Measurements from ENCODE around the gene TRIM51. TPM values are rescaled to one million over a fixed set of nuclear protein-coding genes. Genes with fewer than 3 reads are reported as not detected.

TRIM51 gene
- total RNA-seq, 4 donors from 2014 or later, result not detected

DNA sequence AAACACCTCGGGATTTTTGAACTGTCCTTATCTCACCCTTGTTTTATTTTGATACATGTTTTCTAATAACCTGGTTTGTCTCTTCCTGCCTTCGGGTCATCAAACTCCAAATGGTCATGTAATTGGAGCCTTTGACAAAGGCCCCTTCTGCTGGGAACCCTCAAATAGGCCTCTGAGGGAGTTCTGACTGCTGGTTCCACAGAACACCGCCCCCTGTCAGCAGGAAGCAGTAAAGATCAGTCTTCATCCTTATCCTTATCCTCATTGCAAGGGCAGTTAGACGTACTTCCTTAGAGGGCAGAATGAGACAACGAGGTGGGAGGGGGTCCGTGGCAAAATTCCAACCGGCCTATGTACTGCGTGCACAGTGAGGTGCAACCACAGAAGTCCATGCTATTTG, 12.1 kb downstream of the TRIM51 start:
- Histone ChIP-seq H3K27me3 (no peaks in the 10 kb centered on the region), H3K36me3 (no peaks in the 10 kb centered on the region), H3K9me3 (no peaks in the 10 kb centered on the region), H3K4me1 (no peaks in the 10 kb centered on the region), H3K27ac (no peak overlapping the region), H3K4me3 (no peak overlapping the region)
- no peak for DNase-seq
- TF ChIP-seq, protein P1, sequence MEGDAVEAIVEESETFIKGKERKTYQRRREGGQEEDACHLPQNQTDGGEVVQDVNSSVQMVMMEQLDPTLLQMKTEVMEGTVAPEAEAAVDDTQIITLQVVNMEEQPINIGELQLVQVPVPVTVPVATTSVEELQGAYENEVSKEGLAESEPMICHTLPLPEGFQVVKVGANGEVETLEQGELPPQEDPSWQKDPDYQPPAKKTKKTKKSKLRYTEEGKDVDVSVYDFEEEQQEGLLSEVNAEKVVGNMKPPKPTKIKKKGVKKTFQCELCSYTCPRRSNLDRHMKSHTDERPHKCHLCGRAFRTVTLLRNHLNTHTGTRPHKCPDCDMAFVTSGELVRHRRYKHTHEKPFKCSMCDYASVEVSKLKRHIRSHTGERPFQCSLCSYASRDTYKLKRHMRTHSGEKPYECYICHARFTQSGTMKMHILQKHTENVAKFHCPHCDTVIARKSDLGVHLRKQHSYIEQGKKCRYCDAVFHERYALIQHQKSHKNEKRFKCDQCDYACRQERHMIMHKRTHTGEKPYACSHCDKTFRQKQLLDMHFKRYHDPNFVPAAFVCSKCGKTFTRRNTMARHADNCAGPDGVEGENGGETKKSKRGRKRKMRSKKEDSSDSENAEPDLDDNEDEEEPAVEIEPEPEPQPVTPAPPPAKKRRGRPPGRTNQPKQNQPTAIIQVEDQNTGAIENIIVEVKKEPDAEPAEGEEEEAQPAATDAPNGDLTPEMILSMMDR (IDR thresholded peaks at IDR 0.05), result no peak
- TF ChIP-seq POLR2A (IDR thresholded peaks at IDR 0.05), result no peak

DNA sequence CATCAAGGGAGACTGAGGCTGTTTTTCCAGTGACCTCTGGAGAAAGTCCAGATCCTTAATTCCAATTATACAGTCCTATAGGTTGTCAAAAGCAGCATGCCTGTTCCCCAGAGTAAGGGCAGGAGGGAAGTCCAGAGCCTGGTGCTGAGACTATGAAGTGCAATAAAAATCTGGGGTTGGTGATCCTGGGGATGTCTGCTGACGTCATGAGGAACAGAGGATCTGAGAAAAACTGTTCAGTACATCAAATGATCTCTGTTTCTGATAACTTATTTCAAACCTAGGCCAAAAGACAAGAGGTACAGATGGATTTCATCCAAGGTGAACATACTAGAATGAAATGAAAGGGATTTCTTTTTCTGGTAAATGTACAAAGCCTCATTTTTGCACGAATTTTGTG, 19.2 kb downstream of the TRIM51 start:
- Histone ChIP-seq H3K9me3 (no peaks in the 10 kb centered on the region), H3K27me3 (no peaks in the 10 kb centered on the region), H3K4me3 (no peak overlapping the region), H3K36me3 (no peaks in the 10 kb centered on the region), H3K4me1 (no peaks in the 10 kb centered on the region), H3K27ac (no peak overlapping the region)
- TF ChIP-seq, protein P1 (IDR thresholded peaks at IDR 0.05), result no peak
- TF ChIP-seq POLR2A (IDR thresholded peaks at IDR 0.05), result no peak
- DNase-seq, result no peak

- TF ChIP-seq, protein P1 (IDR thresholded peaks at IDR 0.05), result no peak
- no peak for TF ChIP-seq POLR2A (IDR thresholded peaks at IDR 0.05)
- DNase-seq, result no peak
- no peak within 1 kb of the TSS for H3K4me3 ChIP-seq
These were observed 31.4 kb downstream of the TRIM51 start, which contains the start of gene OR5W2 for GRCh38 chr11:55914482-55914881. Gene OR5W2 (minus strand): TSS chr11:55914582. CDS start chr11:55914582, 0 bp downstream.

DNA sequence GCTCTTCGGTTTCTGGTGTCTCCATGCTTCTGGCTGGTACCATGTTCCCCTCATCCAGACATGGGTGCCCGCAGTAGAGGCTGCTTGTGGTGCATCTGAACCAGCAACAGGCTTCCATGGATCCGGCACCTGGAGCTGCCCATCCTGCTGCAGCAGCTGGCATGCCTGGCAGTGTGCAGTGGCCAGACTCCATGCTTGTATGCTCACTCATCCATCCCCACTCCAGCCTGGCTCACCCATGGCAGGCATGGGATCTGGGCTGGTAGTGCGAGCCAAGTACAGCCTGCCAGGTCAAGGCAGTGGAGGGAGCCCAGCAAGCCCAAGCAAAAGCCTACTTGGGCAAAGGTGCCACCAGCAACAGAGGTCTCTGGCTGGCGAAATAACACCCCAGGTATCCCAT, 37.4 kb downstream of the TRIM51 start:
- H3K27me3 ChIP-seq, result no peaks in the 10 kb centered on the region
- no peak overlapping the region for H3K4me3 ChIP-seq
- no peaks in the 10 kb centered on the region for H3K4me1 ChIP-seq
- no peaks in the 10 kb centered on the region for H3K9me3 ChIP-seq
- no peak for DNase-seq
- no peak overlapping the region for H3K27ac ChIP-seq
- H3K36me3 ChIP-seq, result no peaks in the 10 kb centered on the region
- TF ChIP-seq, protein P1 (IDR thresholded peaks at IDR 0.05), result no peak
- no peak for TF ChIP-seq POLR2A (IDR thresholded peaks at IDR 0.05)

More at GRCh38 chr11:55914482-55914881, 31.4 kb downstream of the TRIM51 start, which contains the start of gene OR5W2:
- no peaks in the 10 kb centered on the region for H3K9me3 ChIP-seq
- H3K27ac ChIP-seq, result no peak within 1 kb of the TSS
- no peaks in the 10 kb centered on the region for H3K4me1 ChIP-seq
- H3K27me3 ChIP-seq, result no peaks in the 10 kb centered on the region
- no peaks in the 10 kb centered on the region for H3K36me3 ChIP-seq

- H3K9me3 ChIP-seq, result no peaks in the 10 kb centered on the region
- no peak within 1 kb of the TSS for H3K27ac ChIP-seq
- H3K36me3 ChIP-seq, result no peaks in the 10 kb centered on the region
- H3K27me3 ChIP-seq, result no peaks in the 10 kb centered on the region
- TF ChIP-seq, protein P1 (IDR thresholded peaks at IDR 0.05), result no peak
- no peak for TF ChIP-seq POLR2A (IDR thresholded peaks at IDR 0.05)
- H3K4me1 ChIP-seq, result no peaks in the 10 kb centered on the region
- no peak within 1 kb of the TSS for H3K4me3 ChIP-seq
- no peak for DNase-seq
These were observed 53.2 kb downstream of the TRIM51 start, which contains the start of gene OR5I1 for GRCh38 chr11:55936300-55936699. Gene OR5I1 (minus strand): TSS chr11:55936400. CDS start chr11:55936400, 0 bp downstream.

Small RNAs within 50 kb of the gene (small RNA-seq; reads per million reads assigned to genes)
- 0 reads per million in 2 donors for gene AC036111.3

Other genes starting within 250 kb of the TRIM51 start
- gene OR4P4, start 248.2 kb upstream of the TRIM51 start, total RNA-seq, result not detected
- gene OR4S2, start 235.0 kb upstream of the TRIM51 start, total RNA-seq, result not detected
- gene OR4C6, start 221.1 kb upstream of the TRIM51 start, total RNA-seq, result not detected
- gene OR5D13, start 109.9 kb upstream of the TRIM51 start, total RNA-seq, result not detected
- not detected for gene OR5D14, start 87.7 kb upstream of the TRIM51 start, total RNA-seq
- gene OR5L1, start 71.9 kb upstream of the TRIM51 start, total RNA-seq, result not detected
- gene OR5D18, start 63.7 kb upstream of the TRIM51 start, total RNA-seq, result not detected
- gene OR5L2, start 56.1 kb upstream of the TRIM51 start, total RNA-seq, result not detected
- gene OR5D16, start 44.5 kb upstream of the TRIM51 start, total RNA-seq, result not detected
- not detected for gene OR5W2, start 31.3 kb downstream of the TRIM51 start, total RNA-seq
- not detected for gene OR5I1, start 53.1 kb downstream of the TRIM51 start, total RNA-seq
- gene OR10AG1, start 86.6 kb downstream of the TRIM51 start, total RNA-seq, result not detected
- not detected for gene OR5F1, start 111.3 kb downstream of the TRIM51 start, total RNA-seq
- gene OR5AS1, start 144.4 kb downstream of the TRIM51 start, total RNA-seq, result not detected
- gene OR8I2, start 210.0 kb downstream of the TRIM51 start, total RNA-seq, result not detected
- not detected for gene OR8H2, start 220.4 kb downstream of the TRIM51 start, total RNA-seq
- gene OR8H3, start 239.1 kb downstream of the TRIM51 start, total RNA-seq, result not detected